ENCODE data around the gene PROZ.

Gene PROZ

GRCh38 chr13:113116871-113117271 lies 41.6 kb upstream of the PROZ start:
- Histone ChIP-seq H3K27me3 (peaks cover 31% of the 10 kb centered on the region), H3K9me3 (no peaks in the 10 kb centered on the region), H3K36me3 (no peaks in the 10 kb centered on the region), H3K27ac (no peak overlapping the region), H3K4me3 (ENCODE audit: low read depth in 1 of 2, low read length in 1 of 2) (no peak overlapping the region), H3K4me1 (ENCODE audit: control insufficient read depth in 1 of 2, insufficient read depth in 1 of 2, low read depth in 1 of 2, low read length in 1 of 2) (no peaks in the 10 kb centered on the region)
- TF ChIP-seq CTCF (IDR thresholded peaks at IDR 0.05), result no peak

DNA sequence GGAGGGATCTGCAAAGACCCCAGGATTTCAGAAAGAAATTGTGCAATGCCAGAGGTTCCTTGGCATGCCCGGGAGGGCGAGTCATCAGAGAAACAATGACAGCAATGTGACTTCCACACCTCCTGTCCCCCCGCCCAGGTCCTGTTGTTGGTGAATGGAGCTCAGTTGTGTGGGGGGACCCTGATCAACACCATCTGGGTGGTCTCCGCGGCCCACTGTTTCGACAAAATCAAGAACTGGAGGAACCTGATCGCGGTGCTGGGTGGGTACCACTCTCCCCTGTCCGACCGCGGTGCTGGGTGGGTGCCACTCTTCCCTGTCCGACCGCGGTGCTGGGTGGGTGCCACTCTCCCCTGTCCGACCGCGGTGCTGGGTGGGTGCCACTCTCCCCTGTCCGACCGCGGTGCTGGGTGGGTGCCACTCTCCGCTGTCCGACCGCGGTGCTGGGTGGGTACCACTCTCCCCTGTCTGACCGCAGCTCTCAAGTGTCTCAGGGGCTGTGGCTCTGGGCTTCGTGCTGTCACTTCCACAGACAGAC lies 41.0 kb upstream of the PROZ start:
- no peaks in the 10 kb centered on the region for H3K9me3 ChIP-seq
- H3K27me3 ChIP-seq, result peaks cover 26% of the 10 kb centered on the region
- H3K4me1 ChIP-seq (ENCODE audit: control insufficient read depth in 1 of 2, insufficient read depth in 1 of 2, low read depth in 1 of 2, low read length in 1 of 2), result no peaks in the 10 kb centered on the region
- H3K36me3 ChIP-seq, result no peaks in the 10 kb centered on the region
- H3K27ac ChIP-seq, result no peak overlapping the region
- no peak for TF ChIP-seq CTCF (IDR thresholded peaks at IDR 0.05)
- H3K4me3 ChIP-seq (ENCODE audit: low read depth in 1 of 2, low read length in 1 of 2), result no peak overlapping the region

GRCh38 chr13:113117911-113118260 lies 40.6 kb upstream of the PROZ start:
- H3K36me3 ChIP-seq, result no peaks in the 10 kb centered on the region
- no peak overlapping the region for H3K27ac ChIP-seq
- H3K4me1 ChIP-seq (ENCODE audit: control insufficient read depth in 1 of 2, insufficient read depth in 1 of 2, low read depth in 1 of 2, low read length in 1 of 2), result no peaks in the 10 kb centered on the region
- H3K27me3 ChIP-seq, result peaks cover 21% of the 10 kb centered on the region
- no peak overlapping the region for H3K4me3 ChIP-seq (ENCODE audit: low read depth in 1 of 2, low read length in 1 of 2)
- H3K9me3 ChIP-seq, result no peaks in the 10 kb centered on the region
- TF ChIP-seq CTCF (IDR thresholded peaks at IDR 0.05), result no peak

- TF ChIP-seq CTCF (IDR thresholded peaks at IDR 0.05), result no peak
- H3K4me3 ChIP-seq (ENCODE audit: low read depth in 1 of 2, low read length in 1 of 2), result no peak overlapping the region
These were observed 40.0 kb upstream of the PROZ start for GRCh38 chr13:113118261-113119021.

DNA sequence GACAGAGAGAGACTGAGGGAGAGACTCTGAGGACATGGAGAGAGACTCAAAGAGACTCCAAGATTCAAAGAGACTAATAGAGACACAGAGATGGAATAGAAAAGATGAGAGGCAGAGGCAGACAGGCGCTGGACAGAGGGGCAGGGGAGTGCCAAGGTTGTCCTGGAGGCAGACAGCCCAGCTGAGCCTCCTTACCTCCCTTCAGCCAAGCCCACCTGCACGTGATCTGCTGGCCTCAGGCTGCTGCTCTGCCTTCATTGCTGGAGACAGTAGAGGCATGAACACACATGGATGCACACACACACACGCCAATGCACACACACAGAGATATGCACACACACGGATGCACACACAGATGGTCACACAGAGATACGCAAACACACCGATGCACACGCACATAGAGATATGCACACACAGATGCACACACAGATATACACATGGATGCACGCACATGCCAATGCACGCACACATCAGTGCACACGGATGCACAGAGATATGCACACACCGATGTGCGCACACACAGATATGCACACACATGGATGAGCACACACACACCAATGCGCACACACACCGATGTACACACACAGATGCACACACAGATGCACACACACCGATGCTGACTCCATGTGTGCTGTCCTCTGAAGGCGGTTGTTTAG lies 39.2 kb upstream of the PROZ start:
- Histone ChIP-seq H3K27me3 (peaks cover 7% of the 10 kb centered on the region), H3K27ac (no peak overlapping the region), H3K9me3 (no peaks in the 10 kb centered on the region), H3K36me3 (no peaks in the 10 kb centered on the region), H3K4me3 (ENCODE audit: low read depth in 1 of 2, low read length in 1 of 2) (no peak overlapping the region), H3K4me1 (ENCODE audit: control insufficient read depth in 1 of 2, insufficient read depth in 1 of 2, low read depth in 1 of 2, low read length in 1 of 2) (no peaks in the 10 kb centered on the region)
- no peak for TF ChIP-seq CTCF (IDR thresholded peaks at IDR 0.05)

More at GRCh38 chr13:113118261-113119021, 40.0 kb upstream of the PROZ start:
- Histone ChIP-seq H3K36me3 (no peaks in the 10 kb centered on the region), H3K4me1 (ENCODE audit: control insufficient read depth in 1 of 2, insufficient read depth in 1 of 2, low read depth in 1 of 2, low read length in 1 of 2) (no peaks in the 10 kb centered on the region), H3K27ac (no peak overlapping the region), H3K9me3 (no peaks in the 10 kb centered on the region), H3K27me3 (peaks cover 16% of the 10 kb centered on the region)

Data from neutrophil (primary cell).